WTC11 (cell line): Measurements from ENCODE around the gene GLB1L2.

Experiments used
- ESRRA ChIP-seq: sonication (generic); formaldehyde crosslinking; IDR thresholded peaks from 2 replicates; pipeline ENCODE4 v1.8.1; 2022; ENCODE audit warnings: mild to moderate bottlenecking, missing genetic modification reagents, borderline replicate concordance
- FOXK1 ChIP-seq: sonication (generic); formaldehyde crosslinking; IDR thresholded peaks from 2 replicates; pipeline ENCODE4 v1.8.0; 2022; ENCODE audit warnings: mild to moderate bottlenecking, moderate library complexity, missing genetic modification reagents
- NR3C1 ChIP-seq: sonication (generic); formaldehyde crosslinking; conservative IDR thresholded peaks from 2 replicates; pipeline ENCODE4 v1.8.1; 2023; ENCODE audit warnings: low read depth, mild to moderate bottlenecking, missing genetic modification reagents
- RELA ChIP-seq: sonication (generic); formaldehyde crosslinking; IDR thresholded peaks from 2 replicates; pipeline ENCODE4 v1.8.1; 2022; ENCODE audit warnings: missing genetic modification reagents, mild to moderate bottlenecking, borderline replicate concordance
- SMAD3 ChIP-seq: sonication (generic); formaldehyde crosslinking; IDR thresholded peaks from 2 replicates; pipeline ENCODE4 v1.8.0; 2022; ENCODE audit warnings: missing genetic modification reagents, mild to moderate bottlenecking, borderline replicate concordance
- SP1 ChIP-seq: sonication (generic); formaldehyde crosslinking; conservative IDR thresholded peaks from 2 replicates; pipeline ENCODE4 v1.8.1; 2022; ENCODE audit warnings: missing genetic modification reagents
- TEAD4 ChIP-seq: sonication (generic); formaldehyde crosslinking; IDR thresholded peaks from 2 replicates; pipeline ENCODE4 v1.8.0; 2022; ENCODE audit warnings: mild to moderate bottlenecking, missing genetic modification reagents
- TP53 ChIP-seq: sonication (generic); formaldehyde crosslinking; IDR thresholded peaks from 2 replicates; pipeline ENCODE4 v1.8.1; 2023; ENCODE audit warnings: mild to moderate bottlenecking, missing genetic modification reagents
- TF ChIP-seq, protein P1 (sequence below): fragments of 200-600 bp; IDR thresholded peaks from 2 replicates; pipeline ENCODE4 v1.8.0; 2022; ENCODE audit warnings: antibody characterized with exemption
- TF ChIP-seq, protein P2 (sequence below): sonication (generic); formaldehyde crosslinking; IDR thresholded peaks from 2 replicates; pipeline ENCODE4 v1.8.1; 2023; ENCODE audit warnings: mild to moderate bottlenecking, moderate library complexity, missing genetic modification reagents
- TF ChIP-seq, protein P3 (sequence below): sonication (generic); formaldehyde crosslinking; IDR thresholded peaks from 2 replicates; pipeline ENCODE4 v1.8.1; 2023; ENCODE audit warnings: mild to moderate bottlenecking, missing genetic modification reagents, moderate library complexity
- TF ChIP-seq, protein P4 (sequence below): sonication (generic); formaldehyde crosslinking; IDR thresholded peaks from 2 replicates; pipeline ENCODE4 v1.8.0; 2022; ENCODE audit warnings: mild to moderate bottlenecking, missing genetic modification reagents
- TF ChIP-seq, protein P5 (sequence below): sonication (generic); formaldehyde crosslinking; IDR thresholded peaks from 2 replicates; pipeline ENCODE4 v1.8.0; 2022; ENCODE audit warnings: missing genetic modification reagents
- TF ChIP-seq, protein P6 (sequence below): sonication (generic); formaldehyde crosslinking; IDR thresholded peaks from 2 replicates; pipeline ENCODE4 v1.8.0; 2022; ENCODE audit warnings: mild to moderate bottlenecking, missing genetic modification reagents

DNA sequence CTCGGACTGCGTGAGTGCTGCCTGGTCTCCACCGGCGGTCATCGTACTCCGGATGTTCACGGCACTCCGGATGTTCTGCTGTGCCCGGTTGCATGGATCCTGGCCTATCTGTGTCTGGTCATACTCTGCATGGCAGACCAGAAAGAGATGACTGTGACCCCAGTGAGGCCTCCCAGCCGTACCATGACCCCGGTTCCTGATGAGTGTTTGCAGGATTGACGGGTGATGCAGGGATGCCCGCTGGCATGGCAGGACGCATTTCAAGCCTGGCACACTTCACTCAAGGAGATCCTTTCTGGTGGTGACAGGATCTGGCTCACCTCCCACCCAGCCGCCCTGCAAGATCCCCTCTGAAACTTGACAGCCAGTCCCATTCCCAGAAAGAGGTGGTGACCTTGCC lies 6.3 kb downstream of the GLB1L2 start:
- TF ChIP-seq TP53 (CRISPR knock-in tag) (no peak), ESRRA (no peak), SP1 (CRISPR knock-in tag) (no peak), FOXK1 (CRISPR knock-in tag) (no peak), TEAD4 (CRISPR knock-in tag) (no peak), NR3C1 (CRISPR knock-in tag) (no peak), RELA (CRISPR knock-in tag) (no peak), SMAD3 (CRISPR knock-in tag) (no peak)
- TF ChIP-seq, protein P1, sequence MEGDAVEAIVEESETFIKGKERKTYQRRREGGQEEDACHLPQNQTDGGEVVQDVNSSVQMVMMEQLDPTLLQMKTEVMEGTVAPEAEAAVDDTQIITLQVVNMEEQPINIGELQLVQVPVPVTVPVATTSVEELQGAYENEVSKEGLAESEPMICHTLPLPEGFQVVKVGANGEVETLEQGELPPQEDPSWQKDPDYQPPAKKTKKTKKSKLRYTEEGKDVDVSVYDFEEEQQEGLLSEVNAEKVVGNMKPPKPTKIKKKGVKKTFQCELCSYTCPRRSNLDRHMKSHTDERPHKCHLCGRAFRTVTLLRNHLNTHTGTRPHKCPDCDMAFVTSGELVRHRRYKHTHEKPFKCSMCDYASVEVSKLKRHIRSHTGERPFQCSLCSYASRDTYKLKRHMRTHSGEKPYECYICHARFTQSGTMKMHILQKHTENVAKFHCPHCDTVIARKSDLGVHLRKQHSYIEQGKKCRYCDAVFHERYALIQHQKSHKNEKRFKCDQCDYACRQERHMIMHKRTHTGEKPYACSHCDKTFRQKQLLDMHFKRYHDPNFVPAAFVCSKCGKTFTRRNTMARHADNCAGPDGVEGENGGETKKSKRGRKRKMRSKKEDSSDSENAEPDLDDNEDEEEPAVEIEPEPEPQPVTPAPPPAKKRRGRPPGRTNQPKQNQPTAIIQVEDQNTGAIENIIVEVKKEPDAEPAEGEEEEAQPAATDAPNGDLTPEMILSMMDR = no peak
- TF ChIP-seq, protein P2, sequence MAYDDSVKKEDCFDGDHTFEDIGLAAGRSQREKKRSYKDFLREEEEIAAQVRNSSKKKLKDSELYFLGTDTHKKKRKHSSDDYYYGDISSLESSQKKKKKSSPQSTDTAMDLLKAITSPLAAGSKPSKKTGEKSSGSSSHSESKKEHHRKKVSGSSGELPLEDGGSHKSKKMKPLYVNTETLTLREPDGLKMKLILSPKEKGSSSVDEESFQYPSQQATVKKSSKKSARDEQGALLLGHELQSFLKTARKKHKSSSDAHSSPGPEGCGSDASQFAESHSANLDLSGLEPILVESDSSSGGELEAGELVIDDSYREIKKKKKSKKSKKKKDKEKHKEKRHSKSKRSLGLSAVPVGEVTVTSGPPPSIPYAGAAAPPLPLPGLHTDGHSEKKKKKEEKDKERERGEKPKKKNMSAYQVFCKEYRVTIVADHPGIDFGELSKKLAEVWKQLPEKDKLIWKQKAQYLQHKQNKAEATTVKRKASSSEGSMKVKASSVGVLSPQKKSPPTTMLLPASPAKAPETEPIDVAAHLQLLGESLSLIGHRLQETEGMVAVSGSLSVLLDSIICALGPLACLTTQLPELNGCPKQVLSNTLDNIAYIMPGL (CRISPR knock-in tag) = no peak
- TF ChIP-seq, protein P3, sequence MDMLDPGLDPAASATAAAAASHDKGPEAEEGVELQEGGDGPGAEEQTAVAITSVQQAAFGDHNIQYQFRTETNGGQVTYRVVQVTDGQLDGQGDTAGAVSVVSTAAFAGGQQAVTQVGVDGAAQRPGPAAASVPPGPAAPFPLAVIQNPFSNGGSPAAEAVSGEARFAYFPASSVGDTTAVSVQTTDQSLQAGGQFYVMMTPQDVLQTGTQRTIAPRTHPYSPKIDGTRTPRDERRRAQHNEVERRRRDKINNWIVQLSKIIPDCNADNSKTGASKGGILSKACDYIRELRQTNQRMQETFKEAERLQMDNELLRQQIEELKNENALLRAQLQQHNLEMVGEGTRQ (CRISPR knock-in tag) = no peak
- TF ChIP-seq, protein P4, sequence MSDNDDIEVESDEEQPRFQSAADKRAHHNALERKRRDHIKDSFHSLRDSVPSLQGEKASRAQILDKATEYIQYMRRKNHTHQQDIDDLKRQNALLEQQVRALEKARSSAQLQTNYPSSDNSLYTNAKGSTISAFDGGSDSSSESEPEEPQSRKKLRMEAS = no peak
- TF ChIP-seq, protein P5, sequence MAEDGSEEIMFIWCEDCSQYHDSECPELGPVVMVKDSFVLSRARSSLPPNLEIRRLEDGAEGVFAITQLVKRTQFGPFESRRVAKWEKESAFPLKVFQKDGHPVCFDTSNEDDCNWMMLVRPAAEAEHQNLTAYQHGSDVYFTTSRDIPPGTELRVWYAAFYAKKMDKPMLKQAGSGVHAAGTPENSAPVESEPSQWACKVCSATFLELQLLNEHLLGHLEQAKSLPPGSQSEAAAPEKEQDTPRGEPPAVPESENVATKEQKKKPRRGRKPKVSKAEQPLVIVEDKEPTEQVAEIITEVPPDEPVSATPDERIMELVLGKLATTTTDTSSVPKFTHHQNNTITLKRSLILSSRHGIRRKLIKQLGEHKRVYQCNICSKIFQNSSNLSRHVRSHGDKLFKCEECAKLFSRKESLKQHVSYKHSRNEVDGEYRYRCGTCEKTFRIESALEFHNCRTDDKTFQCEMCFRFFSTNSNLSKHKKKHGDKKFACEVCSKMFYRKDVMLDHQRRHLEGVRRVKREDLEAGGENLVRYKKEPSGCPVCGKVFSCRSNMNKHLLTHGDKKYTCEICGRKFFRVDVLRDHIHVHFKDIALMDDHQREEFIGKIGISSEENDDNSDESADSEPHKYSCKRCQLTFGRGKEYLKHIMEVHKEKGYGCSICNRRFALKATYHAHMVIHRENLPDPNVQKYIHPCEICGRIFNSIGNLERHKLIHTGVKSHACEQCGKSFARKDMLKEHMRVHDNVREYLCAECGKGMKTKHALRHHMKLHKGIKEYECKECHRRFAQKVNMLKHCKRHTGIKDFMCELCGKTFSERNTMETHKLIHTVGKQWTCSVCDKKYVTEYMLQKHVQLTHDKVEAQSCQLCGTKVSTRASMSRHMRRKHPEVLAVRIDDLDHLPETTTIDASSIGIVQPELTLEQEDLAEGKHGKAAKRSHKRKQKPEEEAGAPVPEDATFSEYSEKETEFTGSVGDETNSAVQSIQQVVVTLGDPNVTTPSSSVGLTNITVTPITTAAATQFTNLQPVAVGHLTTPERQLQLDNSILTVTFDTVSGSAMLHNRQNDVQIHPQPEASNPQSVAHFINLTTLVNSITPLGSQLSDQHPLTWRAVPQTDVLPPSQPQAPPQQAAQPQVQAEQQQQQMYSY (CRISPR knock-in tag) = no peak
- TF ChIP-seq, protein P6, sequence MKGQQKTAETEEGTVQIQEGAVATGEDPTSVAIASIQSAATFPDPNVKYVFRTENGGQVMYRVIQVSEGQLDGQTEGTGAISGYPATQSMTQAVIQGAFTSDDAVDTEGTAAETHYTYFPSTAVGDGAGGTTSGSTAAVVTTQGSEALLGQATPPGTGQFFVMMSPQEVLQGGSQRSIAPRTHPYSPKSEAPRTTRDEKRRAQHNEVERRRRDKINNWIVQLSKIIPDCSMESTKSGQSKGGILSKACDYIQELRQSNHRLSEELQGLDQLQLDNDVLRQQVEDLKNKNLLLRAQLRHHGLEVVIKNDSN (CRISPR knock-in tag) = no peak
